Measurements from ENCODE around the gene CDA.

DNA sequence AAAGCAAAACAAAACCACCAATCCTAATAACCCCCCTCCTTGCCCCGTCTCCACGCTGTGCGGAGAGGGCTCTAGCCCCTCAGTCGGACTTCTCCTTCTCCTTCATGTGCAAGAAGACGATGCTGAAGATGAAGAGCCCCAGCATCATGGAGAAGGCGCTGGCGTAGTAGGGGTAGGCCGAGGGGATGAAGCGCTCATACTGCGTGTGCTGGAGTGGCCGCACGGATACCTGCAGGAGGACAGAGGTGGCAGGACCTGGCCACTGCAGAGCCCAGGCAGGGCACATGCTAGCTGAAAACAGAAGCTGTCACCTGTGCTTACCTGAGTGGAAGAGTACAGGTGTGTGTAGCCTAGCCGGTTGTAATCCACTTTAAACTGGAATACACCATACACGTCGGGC lies 63.4 kb downstream of the CDA start:
- TF ChIP-seq, protein P1, sequence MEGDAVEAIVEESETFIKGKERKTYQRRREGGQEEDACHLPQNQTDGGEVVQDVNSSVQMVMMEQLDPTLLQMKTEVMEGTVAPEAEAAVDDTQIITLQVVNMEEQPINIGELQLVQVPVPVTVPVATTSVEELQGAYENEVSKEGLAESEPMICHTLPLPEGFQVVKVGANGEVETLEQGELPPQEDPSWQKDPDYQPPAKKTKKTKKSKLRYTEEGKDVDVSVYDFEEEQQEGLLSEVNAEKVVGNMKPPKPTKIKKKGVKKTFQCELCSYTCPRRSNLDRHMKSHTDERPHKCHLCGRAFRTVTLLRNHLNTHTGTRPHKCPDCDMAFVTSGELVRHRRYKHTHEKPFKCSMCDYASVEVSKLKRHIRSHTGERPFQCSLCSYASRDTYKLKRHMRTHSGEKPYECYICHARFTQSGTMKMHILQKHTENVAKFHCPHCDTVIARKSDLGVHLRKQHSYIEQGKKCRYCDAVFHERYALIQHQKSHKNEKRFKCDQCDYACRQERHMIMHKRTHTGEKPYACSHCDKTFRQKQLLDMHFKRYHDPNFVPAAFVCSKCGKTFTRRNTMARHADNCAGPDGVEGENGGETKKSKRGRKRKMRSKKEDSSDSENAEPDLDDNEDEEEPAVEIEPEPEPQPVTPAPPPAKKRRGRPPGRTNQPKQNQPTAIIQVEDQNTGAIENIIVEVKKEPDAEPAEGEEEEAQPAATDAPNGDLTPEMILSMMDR (IDR thresholded peaks at IDR 0.05; ENCODE audit: insufficient read depth, low read depth, low read length), result no peak
- TF ChIP-seq EZH2 (IDR thresholded peaks at IDR 0.05; ENCODE audit: insufficient read depth, low read length), result no peak
